Skeletal muscle tissue (tissue), 4 donors: ENCODE measurements around the gene FAM32A. TPM values are rescaled to one million over a fixed set of nuclear protein-coding genes. Genes with fewer than 3 reads are reported as not detected.
"Not testable (repeated sequence)": the region's sequence is repeated elsewhere in the genome, so short reads cannot be mapped to it uniquely, and the experiment has no call there.

Experiments used
- H3K27ac ChIP-seq: one replicate; pipeline ENCODE4 v1.7.0; 2013; ENCODE audit warnings: mild to moderate bottlenecking, low read depth, low read length, inconsistent platforms
- H3K27me3 ChIP-seq, 3 donors: one replicate each; pipeline ENCODE4 v1.7.0; 2013; ENCODE audit warnings: low read length in 3 of 3; ENCODE audit not compliant: control insufficient read depth in 3 of 3, insufficient read depth in 3 of 3
- H3K36me3 ChIP-seq, 3 donors: one replicate each; pipeline ENCODE4 v1.7.0; 2013; ENCODE audit warnings: low read length in 3 of 3; ENCODE audit not compliant: control insufficient read depth in 3 of 3, insufficient read depth in 3 of 3
- H3K4me1 ChIP-seq, 3 donors: one replicate each; pipeline ENCODE4 v1.7.0; 2013; ENCODE audit warnings: low read length in 3 of 3, mild to moderate bottlenecking in 3 of 3; ENCODE audit not compliant: control insufficient read depth in 3 of 3, insufficient read depth in 3 of 3
- H3K4me3 ChIP-seq, 3 donors: one replicate each; pipeline ENCODE4 v1.7.0; 2013; ENCODE audit warnings: low read length in 3 of 3
- H3K9ac ChIP-seq, 3 donors: one replicate each; pipeline ENCODE4 v1.7.0; 2013; ENCODE audit warnings: low read length in 3 of 3, mild to moderate bottlenecking in 3 of 3, moderate library complexity in 2 of 3, low read depth in 1 of 3
- H3K9me3 ChIP-seq, 3 donors: one replicate each; pipeline ENCODE4 v1.7.0; 2013; ENCODE audit warnings: low read length in 3 of 3; ENCODE audit not compliant: control insufficient read depth in 3 of 3
- total RNA-seq: library from RNA; depleted of rRNA; stranded (reverse); fragments of >200 nt; gene quantifications from one replicate; pipeline ENCODE4 v1.2.3, GENCODE V29; 2014
- donor health status: Osteomylitis.

FAM32A gene
- total RNA-seq, 1 donor from 2014 or later: 54.3 TPM

DNA sequence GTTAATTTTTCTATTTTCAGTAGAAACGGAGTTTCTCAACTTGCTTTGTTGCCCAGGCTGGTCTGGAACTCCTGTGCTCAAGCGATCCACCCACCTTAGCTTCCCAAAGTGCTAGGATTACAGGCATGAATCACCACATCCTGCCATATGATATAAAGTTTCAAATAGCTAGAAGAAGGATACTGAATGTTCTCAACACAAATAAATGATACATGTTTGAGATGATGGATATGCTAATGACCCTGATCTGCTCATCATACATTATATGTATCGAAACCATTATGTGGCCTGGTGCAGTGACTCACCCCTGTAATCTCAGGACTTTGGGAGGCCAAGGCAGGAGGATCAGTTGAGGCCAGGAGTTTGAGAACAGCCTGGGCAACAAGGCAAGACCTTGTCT lies 23.4 kb upstream of the FAM32A start:
- Histone ChIP-seq H3K36me3 (no peaks in the 10 kb centered on the region), H3K4me3 (no peak overlapping the region), H3K9me3 (no peaks in the 10 kb centered on the region), H3K27ac (no peak overlapping the region), H3K4me1 (no peaks in the 10 kb centered on the region), H3K9ac (no peak overlapping the region), H3K27me3 (peaks cover 0 to 4% (median 0%) of the 10 kb centered on the region in 3 donors)

DNA sequence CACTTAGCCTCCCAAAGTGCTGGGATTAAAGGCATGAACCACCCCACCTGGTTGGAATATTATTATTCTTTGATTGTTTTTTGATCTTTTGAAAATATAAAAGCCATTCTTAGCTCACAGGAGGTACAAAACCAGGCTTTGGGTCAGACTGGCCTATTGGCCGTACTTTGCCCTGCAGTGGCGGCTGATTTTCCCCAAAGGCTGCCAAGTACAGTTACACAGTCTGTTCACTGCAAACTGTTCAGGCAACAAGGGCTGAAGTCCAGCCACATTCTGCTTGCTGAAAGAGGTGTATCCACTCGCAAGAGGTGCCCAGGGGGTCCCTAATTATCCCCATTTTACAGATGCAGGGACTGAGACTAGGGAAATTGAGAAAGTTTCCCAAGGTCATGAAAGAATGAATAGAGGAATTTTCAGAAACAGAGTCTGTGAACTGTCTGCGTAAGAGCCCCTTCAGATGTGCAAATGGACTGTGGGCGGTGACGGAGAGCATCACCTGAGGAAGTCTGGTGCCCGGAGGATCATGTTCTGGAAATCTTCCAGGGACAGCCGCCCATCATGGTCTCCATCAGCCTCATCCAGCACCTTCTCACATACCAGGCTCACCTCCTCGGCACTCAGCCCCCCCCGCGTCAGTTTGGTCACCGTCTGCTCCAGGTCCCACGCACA lies 20.9 kb upstream of the FAM32A start:
- Histone ChIP-seq H3K4me1 (no peaks in the 10 kb centered on the region), H3K27me3 (no peaks in the 10 kb centered on the region)

DNA sequence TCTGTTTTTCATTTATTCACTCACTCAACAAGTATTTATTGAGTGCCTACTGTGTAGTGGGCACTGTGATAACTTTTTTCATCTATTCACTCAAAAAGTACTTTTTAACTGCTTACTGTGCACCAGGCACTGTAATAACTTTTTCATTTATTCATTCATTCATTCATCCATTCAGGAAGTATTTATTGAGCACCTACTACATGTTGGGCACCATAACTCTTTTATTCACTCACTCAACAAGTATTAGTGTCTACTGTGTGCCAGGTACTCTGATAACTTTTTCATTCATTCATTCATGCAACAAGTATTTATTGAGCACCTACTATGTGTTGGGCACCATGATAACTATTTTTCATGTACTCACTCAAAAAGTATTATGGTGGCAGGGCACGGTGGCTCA lies 18.8 kb upstream of the FAM32A start:
- H3K36me3 ChIP-seq: no peaks in the 10 kb centered on the region
- H3K4me3 ChIP-seq: no peak overlapping the region
- no peak overlapping the region for H3K27ac ChIP-seq
- H3K9me3 ChIP-seq: peaks cover 0 to 2% (median 0%) of the 10 kb centered on the region in 3 donors
- no peaks in the 10 kb centered on the region for H3K4me1 ChIP-seq
- peaks cover 0 to 4% (median 0%) of the 10 kb centered on the region in 3 donors for H3K27me3 ChIP-seq
- H3K9ac ChIP-seq: no peak overlapping the region

More for the DNA sequence above, 20.9 kb upstream of the FAM32A start:
- Histone ChIP-seq H3K27ac (no peak overlapping the region), H3K9me3 (peaks cover 0 to 2% (median 0%) of the 10 kb centered on the region in 3 donors), H3K36me3 (no peaks in the 10 kb centered on the region), H3K9ac (no peak overlapping the region), H3K4me3 (no peak overlapping the region)

DNA sequence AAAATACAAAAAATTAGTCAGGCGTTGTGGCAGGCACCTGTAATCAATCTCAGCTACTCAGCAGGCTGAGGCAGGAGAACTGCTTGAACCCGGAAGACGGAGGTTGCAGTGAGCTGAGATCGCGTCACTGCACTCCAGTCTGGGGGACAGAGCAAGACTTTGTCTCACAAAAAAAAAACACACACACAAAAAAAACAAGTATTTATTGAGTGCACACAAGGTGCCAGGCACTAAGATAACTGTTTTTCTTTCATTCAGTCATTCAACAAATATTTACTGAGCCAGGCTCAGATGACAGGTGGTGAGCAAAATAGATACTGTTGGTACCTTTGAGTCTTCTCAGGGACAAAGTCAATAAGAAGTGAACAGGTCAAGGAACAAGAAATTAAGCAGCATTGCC lies 18.2 kb upstream of the FAM32A start:
- peaks cover 0 to 2% (median 0%) of the 10 kb centered on the region in 3 donors for H3K9me3 ChIP-seq
- no peaks in the 10 kb centered on the region for H3K4me1 ChIP-seq
- H3K27ac ChIP-seq: no peak overlapping the region
- H3K4me3 ChIP-seq: no peak overlapping the region
- no peak overlapping the region for H3K9ac ChIP-seq
- peaks cover 0 to 4% (median 0%) of the 10 kb centered on the region in 3 donors for H3K27me3 ChIP-seq
- H3K36me3 ChIP-seq: no peaks in the 10 kb centered on the region

DNA sequence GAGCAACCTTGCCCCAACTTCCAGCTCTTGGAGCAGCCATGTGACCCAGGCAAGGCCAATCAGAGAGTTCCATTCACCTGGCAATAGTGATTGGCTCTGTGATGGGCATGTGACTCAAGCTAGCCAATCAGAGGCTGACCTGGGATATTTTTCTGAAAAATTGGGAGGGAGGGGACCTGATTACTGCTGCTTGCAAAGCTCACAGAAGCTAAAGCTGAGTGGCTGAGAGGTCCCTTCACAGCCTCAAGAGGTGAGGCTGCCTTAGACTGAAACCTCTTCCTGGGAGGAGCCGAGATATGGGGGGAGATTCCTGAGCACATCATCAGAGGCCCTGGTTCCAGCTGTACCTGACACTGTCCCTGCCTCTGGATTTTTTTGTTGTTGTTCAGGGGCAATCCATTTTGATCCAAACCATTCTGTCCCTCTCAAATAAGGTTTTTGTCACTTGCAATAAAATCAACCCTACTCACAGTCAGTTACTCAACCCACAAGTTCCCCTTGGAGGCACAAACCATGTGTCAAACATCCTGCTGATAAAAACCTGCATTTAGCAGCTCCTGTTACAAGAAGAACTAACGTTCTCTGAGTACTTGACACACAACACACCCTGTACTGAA lies 16.6 kb upstream of the FAM32A start:
- Histone ChIP-seq H3K27ac (no peak overlapping the region), H3K36me3 (no peaks in the 10 kb centered on the region), H3K4me1 (no peaks in the 10 kb centered on the region), H3K9me3 (peaks cover 0 to 2% (median 0%) of the 10 kb centered on the region in 3 donors), H3K27me3 (peaks cover 6 to 10% (median 6%) of the 10 kb centered on the region in 3 donors), H3K4me3 (no peak overlapping the region), H3K9ac (no peak overlapping the region)

DNA sequence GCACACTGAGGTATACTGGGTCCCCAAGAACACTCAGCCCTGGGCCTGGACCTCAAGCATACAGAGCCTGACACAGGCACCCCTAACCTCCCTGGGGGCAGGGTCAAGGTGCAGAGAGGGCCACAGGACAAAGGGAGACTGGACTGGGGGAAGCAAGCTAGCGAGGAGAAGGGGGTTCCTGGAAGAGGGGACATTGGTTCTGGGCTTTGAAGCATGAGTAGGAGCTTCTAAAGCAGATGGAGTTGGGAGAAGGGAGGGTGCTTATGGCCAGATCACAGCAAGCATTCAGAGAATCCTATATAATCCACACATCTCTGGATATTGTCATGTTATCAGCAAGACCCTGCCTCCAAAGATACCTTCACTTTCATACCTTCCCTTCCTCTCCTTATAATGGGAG lies 15.1 kb upstream of the FAM32A start:
- Histone ChIP-seq H3K4me3 (no peak overlapping the region), H3K4me1 (no peaks in the 10 kb centered on the region), H3K9me3 (peaks cover 0 to 2% (median 0%) of the 10 kb centered on the region in 3 donors), H3K36me3 (no peaks in the 10 kb centered on the region), H3K27ac (no peak overlapping the region), H3K27me3 (peaks cover 6 to 11% (median 7%) of the 10 kb centered on the region in 3 donors), H3K9ac (no peak overlapping the region)

DNA sequence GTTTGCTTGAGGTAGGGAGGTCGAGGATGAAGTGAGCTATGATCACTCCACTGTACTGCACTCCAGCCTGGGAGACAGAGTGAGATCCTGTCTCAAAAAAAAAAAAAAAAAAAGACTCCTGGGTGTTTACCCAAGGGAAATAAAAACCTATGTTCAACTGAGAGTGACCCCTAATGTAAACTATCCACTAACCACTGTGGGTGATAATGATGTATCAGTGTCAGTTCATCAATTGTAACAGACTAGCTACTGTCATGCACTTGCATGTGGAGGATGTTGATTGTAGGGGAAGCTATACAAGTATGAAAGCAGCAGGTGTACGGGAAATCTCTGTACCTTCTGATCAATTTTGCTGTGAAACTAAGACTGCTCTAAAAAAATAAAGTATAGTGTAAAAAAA lies 9.3 kb upstream of the FAM32A start:
- H3K27me3 ChIP-seq: peaks cover 6 to 11% (median 8%) of the 10 kb centered on the region in 3 donors
- no peaks in the 10 kb centered on the region for H3K9me3 ChIP-seq
- no peaks in the 10 kb centered on the region for H3K4me1 ChIP-seq
- no peaks in the 10 kb centered on the region for H3K36me3 ChIP-seq
- no peak overlapping the region for H3K27ac ChIP-seq
- no peak overlapping the region for H3K4me3 ChIP-seq
- H3K9ac ChIP-seq: no peak overlapping the region

DNA sequence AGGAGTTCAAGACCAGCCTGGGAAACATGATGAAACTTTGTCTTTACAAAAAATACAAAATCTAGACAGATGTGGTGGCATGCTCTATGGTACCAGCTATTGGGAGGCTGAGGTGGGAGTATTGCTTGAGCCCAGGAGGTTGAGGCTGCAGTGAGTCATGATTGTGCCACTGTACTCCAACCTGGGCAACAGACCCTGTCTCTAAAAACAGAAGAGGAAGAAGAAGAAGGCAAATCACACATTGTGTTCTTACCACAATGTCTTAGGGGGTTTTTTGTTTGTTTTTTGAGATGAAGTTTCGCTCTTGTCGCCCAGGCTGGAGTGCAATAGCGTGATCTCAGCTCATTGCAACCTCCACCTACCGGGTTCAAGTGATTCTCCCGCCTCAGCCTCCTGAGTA lies 6.3 kb upstream of the FAM32A start:
- H3K4me3 ChIP-seq, H3K9ac ChIP-seq, H3K36me3 ChIP-seq, H3K4me1 ChIP-seq, H3K27ac ChIP-seq, H3K9me3 ChIP-seq, H3K27me3 ChIP-seq: not testable (repeated sequence)

DNA sequence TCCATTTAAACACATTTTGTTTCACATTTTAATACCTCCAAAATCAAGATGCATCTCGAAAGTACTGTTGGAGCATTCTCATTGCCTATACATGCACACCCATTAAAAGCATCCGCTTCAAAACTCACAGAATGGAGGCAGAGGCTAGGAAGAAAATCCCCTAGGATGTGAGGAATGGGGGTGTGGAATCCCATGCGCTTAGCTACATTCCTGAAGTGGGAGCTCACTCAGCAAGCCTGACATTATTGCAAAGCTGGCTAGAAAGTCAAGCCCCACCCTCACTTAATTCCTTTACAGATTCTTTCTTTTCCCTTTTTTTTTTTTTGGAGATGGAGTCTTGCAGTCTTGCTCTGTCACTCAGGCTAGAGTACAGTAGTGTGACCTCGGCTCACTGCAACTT lies 4.6 kb upstream of the FAM32A start:
- Histone ChIP-seq H3K27ac (no peak overlapping the region), H3K27me3 (peaks cover 0 to 5% (median 0%) of the 10 kb centered on the region in 3 donors)

DNA sequence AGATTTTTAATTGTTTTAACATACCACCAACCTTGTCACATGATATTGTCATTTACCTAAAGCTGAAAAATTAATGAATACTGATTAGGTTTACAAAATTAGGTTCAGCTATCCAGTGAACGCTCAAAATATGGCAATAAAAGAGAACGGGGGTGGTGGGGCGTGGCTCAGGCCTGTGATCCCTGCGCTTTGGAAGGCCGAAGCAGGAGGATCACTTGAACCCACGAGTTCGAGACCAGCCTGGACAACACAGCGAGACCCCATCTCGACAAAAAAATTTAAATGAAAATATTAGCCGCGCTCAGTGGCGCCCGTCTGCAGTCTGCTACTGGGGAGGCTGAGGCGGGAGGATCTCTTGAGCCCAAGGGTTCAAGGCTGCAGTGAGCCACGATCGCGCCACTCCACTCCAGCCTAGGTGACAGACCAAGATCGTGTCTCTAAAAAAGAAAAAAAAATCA lies 516 bp upstream of the FAM32A start:
- Histone ChIP-seq H3K9ac (peak overlapping the region in 2 of 3 donors; percentile 96 to 97), H3K9me3 (no peaks in the 10 kb centered on the region)

More for the DNA sequence above, 4.6 kb upstream of the FAM32A start:
- Histone ChIP-seq H3K4me1 (peaks cover 3 to 7% (median 3%) of the 10 kb centered on the region in 3 donors), H3K9me3 (no peaks in the 10 kb centered on the region), H3K9ac (no peak overlapping the region), H3K4me3 (no peak overlapping the region), H3K36me3 (no peaks in the 10 kb centered on the region)

More for the DNA sequence above, 516 bp upstream of the FAM32A start:
- peaks cover 16 to 25% (median 17%) of the 10 kb centered on the region in 3 donors for H3K4me1 ChIP-seq
- H3K27ac ChIP-seq: peak overlapping the region; percentile 76
- H3K4me3 ChIP-seq: peak overlapping the region; percentile 81 to 95 (median 94)
- H3K36me3 ChIP-seq: peaks cover 9 to 18% (median 11%) of the 10 kb centered on the region in 3 donors
- peaks cover 0 to 3% (median 0%) of the 10 kb centered on the region in 3 donors for H3K27me3 ChIP-seq
